Measurements from ENCODE around the gene WTAP.
"Not testable (repeated sequence)": the region's sequence is repeated elsewhere in the genome, so short reads cannot be mapped to it uniquely, and the experiment has no call there.

The WTAP gene

DNA sequence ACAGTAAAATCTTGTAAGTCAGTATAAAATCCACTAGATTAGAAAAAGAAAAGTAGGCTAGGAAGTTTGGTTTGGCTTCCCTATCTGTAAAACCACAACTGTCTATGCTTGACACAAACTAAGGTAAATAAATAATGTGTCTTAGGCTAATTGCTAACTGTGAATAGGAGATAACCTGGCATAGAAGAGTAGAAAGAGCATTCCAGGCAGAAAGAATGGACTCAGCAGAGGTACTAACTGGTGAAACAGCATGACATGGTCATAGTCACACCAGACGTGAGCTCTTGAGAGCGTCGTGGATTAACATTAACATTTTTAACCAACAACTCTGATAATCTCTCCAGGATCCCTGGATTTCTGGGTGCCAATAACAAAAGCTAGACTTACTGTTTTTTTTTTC lies 8.7 kb upstream of the WTAP start:
- H3K4me3 ChIP-seq (ENCODE audit: low read depth, low read length): no peak overlapping the region
- H3K4me2 ChIP-seq (ENCODE audit: low read length): no peak overlapping the region
- no peaks in the 10 kb centered on the region for H3K9me3 ChIP-seq (ENCODE audit: control insufficient read depth, low read length)
- no peaks in the 10 kb centered on the region for H3K36me3 ChIP-seq (ENCODE audit: control insufficient read depth, insufficient read depth, low read length)
- TF ChIP-seq, protein P1, sequence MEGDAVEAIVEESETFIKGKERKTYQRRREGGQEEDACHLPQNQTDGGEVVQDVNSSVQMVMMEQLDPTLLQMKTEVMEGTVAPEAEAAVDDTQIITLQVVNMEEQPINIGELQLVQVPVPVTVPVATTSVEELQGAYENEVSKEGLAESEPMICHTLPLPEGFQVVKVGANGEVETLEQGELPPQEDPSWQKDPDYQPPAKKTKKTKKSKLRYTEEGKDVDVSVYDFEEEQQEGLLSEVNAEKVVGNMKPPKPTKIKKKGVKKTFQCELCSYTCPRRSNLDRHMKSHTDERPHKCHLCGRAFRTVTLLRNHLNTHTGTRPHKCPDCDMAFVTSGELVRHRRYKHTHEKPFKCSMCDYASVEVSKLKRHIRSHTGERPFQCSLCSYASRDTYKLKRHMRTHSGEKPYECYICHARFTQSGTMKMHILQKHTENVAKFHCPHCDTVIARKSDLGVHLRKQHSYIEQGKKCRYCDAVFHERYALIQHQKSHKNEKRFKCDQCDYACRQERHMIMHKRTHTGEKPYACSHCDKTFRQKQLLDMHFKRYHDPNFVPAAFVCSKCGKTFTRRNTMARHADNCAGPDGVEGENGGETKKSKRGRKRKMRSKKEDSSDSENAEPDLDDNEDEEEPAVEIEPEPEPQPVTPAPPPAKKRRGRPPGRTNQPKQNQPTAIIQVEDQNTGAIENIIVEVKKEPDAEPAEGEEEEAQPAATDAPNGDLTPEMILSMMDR (IDR thresholded peaks at IDR 0.05): no peak
- H3K27me3 ChIP-seq (ENCODE audit: control insufficient read depth, insufficient read depth, low read length): no peaks in the 10 kb centered on the region
- H2AFZ ChIP-seq: no peak overlapping the region
- H3K27ac ChIP-seq: no peak overlapping the region
- no peaks in the 10 kb centered on the region for H3K4me1 ChIP-seq
- no peak overlapping the region for H3K9ac ChIP-seq
- H3K79me2 ChIP-seq: peaks cover 16% of the 10 kb centered on the region

DNA sequence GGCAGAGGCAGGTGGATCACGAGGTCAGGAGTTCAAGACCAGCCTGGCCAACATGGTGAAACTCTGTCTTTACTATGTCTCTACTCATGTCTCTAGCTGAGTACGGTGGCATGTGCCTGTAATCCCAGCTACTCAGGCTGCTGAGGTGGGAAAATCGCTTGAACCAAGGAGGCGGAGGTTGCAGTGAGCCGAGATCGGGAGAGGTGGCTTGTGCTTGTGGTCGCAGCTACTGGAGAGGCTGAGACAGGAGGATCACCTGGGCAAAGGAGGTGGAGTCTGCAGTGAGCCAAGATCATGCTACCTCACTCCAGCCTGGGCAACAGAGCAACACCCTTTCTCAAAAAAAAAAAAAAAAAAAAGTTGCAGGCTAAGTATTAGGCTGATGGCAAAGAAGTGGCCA lies 8.0 kb upstream of the WTAP start:
- Histone ChIP-seq H3K4me1 (no peaks in the 10 kb centered on the region), H3K9me3 (ENCODE audit: control insufficient read depth, low read length) (no peaks in the 10 kb centered on the region), H3K27me3 (ENCODE audit: control insufficient read depth, insufficient read depth, low read length) (no peaks in the 10 kb centered on the region), H3K4me3 (ENCODE audit: low read depth, low read length) (no peak overlapping the region), H2AFZ (no peak overlapping the region), H3K9ac (no peak overlapping the region), H3K79me2 (peaks cover 21% of the 10 kb centered on the region), H3K4me2 (ENCODE audit: low read length) (no peak overlapping the region), H3K27ac (no peak overlapping the region), H3K36me3 (ENCODE audit: control insufficient read depth, insufficient read depth, low read length) (no peaks in the 10 kb centered on the region)
- TF ChIP-seq, protein P1 (IDR thresholded peaks at IDR 0.05): no peak

DNA sequence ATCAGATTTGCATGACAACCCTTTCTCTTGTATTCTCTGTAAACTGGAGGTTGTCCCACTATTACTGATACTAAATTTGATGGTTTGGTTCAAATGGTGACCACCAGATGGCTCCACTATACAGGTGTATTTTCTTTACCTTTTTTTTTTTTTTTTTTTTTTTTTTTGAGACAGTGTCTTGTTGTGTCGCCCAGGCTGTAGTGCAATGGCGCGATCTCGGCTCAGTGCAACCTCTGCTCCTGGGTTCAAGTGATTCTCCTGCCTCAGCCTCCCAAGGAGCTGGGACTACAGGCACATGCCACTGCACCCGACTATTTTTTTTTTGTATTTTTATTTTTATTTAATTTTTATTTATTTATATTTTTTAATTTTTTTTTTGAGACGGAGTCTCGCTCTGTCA lies 6.6 kb upstream of the WTAP start:
- Histone ChIP-seq H3K27me3 (ENCODE audit: control insufficient read depth, insufficient read depth, low read length) (no peaks in the 10 kb centered on the region), H3K79me2 (peaks cover 27% of the 10 kb centered on the region), H3K4me3 (ENCODE audit: low read depth, low read length) (no peak overlapping the region), H3K27ac (no peak overlapping the region), H3K4me1 (no peaks in the 10 kb centered on the region), H2AFZ (no peak overlapping the region), H3K9me3 (ENCODE audit: control insufficient read depth, low read length) (no peaks in the 10 kb centered on the region), H3K4me2 (ENCODE audit: low read length) (no peak overlapping the region), H3K36me3 (ENCODE audit: control insufficient read depth, insufficient read depth, low read length) (no peaks in the 10 kb centered on the region), H3K9ac (no peak overlapping the region)
- TF ChIP-seq, protein P1 (IDR thresholded peaks at IDR 0.05): peak; percentile 58

DNA sequence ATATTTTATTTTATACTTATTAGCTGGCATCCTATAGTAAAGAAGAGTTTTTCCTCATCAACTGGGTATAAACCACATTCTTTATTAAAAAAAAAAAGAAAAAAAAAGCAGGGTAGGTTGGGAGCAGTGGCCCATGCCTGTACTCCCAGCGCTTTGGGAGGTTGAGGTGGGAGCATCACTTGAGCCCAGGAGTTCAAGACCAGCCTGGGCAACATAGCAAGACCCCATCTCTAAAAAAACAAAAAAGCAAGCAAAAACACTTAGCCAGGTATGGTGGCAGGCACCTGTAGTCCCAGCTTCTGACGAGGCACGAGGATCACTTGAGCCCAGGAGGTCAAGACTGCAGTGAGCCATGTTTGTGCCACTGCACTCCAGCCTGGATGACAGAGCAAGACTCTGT lies 5.3 kb upstream of the WTAP start:
- H2AFZ ChIP-seq; H3K27ac ChIP-seq; H3K27me3 ChIP-seq (ENCODE audit: control insufficient read depth, insufficient read depth, low read length); H3K4me2 ChIP-seq (ENCODE audit: low read length); H3K36me3 ChIP-seq (ENCODE audit: control insufficient read depth, insufficient read depth, low read length); H3K9me3 ChIP-seq (ENCODE audit: control insufficient read depth, low read length); H3K4me1 ChIP-seq; H3K4me3 ChIP-seq (ENCODE audit: low read depth, low read length); H3K9ac ChIP-seq: not testable (repeated sequence)
- peaks cover 27% of the 10 kb centered on the region for H3K79me2 ChIP-seq

DNA sequence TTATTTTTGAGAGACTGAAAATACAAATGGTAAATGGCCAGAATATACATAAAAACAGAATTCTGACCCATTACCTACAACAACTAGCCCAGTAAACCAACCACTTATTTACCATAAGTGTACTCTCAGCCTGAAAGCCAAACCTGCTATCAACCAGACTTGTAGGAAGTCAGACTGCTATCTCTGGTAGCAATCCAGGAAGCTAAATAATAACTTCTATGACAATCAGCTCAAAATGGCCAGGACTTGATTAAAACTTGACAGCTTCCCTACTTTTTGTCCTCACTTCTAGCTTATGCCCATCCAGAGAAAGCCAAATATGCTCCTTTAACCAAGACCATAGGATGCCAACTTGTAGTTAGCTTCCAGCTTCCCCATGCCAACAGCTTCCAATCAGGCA lies 4.7 kb upstream of the WTAP start:
- Histone ChIP-seq H3K4me1 (no peaks in the 10 kb centered on the region), H3K27me3 (ENCODE audit: control insufficient read depth, insufficient read depth, low read length) (no peaks in the 10 kb centered on the region), H2AFZ (no peak overlapping the region), H3K36me3 (ENCODE audit: control insufficient read depth, insufficient read depth, low read length) (no peaks in the 10 kb centered on the region), H3K9me3 (ENCODE audit: control insufficient read depth, low read length) (no peaks in the 10 kb centered on the region), H3K79me2 (peaks cover 27% of the 10 kb centered on the region), H3K4me2 (ENCODE audit: low read length) (no peak overlapping the region), H3K4me3 (ENCODE audit: low read depth, low read length) (no peak overlapping the region), H3K9ac (no peak overlapping the region), H3K27ac (no peak overlapping the region)
- TF ChIP-seq, protein P1 (IDR thresholded peaks at IDR 0.05): no peak

Data from parathyroid adenoma (tissue), 2 donors.